NCI-H146 treated with DMSO at 0.1 percent for 48 hours (cell line): ENCODE measurements around the gene IL4I1.

Source experiments
- DNase-seq: peaks from one replicate; lab custom pipeline; 2025; ENCODE audit not compliant: unreplicated experiment; lab: John Stamatoyannopoulos, UW

IL4I1 gene

GRCh38 chr19:49864890-49865289 is 31.8 kb downstream of the IL4I1 start:
- DNase-seq, result no peak

GRCh38 chr19:49863935-49864320 is 32.8 kb downstream of the IL4I1 start:
- DNase-seq, result no peak

- no peak for DNase-seq
Observed at GRCh38 chr19:49863254-49863934, 33.3 kb downstream of the IL4I1 start.

DNA sequence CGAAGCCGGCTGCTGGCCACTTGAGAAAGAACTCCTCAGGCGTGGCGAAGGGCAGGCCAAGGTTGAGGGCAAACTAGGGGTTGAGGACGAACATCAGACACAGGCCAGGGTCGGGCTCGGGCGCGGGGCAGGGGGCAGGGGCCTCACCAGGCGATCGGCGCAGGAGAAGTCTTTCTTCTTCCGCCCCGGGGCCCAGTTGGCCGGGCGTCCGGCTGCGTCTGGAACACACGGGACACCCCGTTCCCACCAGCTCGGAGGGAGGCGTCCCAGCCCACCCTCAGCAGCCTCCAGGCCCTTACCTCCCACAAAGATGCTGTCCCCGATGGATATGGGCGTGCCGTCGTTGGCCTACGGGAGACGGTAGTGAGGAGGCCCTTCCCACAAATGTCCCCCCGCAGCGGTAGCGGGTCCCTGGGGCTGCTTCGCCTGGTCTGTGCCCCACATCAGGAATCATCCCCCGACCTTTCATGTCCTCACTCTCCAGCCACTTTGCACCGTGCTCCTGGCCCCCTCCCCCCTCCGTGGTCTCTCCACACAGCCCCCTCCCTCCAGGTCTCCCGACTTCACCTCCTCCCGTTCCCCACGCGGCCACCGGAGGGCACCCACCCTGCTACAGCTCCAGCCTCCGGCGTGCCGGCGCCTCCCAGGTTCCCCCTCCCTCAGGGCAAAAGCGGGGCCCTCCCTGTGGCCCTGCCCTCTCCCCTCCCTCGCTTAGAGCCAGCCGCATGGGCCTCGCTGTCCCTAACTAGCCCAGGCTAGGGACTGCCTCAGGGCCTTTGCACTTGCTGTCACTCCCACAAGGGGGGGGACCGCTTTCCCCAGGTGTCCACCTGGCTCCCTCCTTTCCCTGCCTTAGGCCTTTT is 34.1 kb downstream of the IL4I1 start:
- no peak for DNase-seq

DNA sequence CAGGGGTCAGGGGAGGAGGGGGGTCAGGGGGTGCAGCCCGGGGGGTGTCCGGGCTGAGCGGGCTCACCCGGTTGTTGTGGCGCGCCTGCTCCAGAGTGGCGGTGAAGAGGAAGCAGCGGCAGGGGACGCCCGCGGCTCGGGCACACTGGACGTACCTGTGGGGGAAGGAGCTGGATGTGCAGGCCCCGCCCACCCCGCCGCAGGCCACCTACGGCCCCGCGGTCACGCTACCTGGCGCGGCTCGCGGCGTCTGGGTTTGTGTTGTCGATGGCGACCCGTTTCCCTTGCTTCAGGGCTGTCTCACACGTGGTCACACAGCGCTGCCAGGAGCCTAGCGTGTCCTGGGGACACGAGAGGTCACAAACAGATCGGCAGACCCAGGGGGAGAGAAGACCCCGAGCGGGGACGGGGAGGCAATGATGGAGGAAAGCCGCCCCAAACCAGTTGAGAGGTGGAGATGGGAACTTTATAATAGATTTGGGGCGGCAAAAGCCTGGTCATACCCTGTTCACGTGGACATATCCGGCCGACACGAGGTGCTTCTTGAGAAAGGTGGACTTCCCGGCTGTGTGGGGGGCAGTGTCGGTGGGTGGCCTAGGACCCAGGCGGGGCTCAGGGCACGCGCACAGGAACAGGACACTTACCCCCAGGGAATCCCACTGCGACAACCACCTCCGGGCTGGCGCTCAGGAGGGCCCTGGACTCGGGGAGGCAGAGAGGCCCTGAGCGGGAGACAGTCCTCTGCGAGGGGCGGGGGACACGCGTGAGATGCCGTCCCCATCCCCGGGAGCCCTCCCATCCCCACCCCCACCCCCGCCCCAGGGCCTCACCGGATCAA is 34.9 kb downstream of the IL4I1 start:
- no peak for DNase-seq

DNA sequence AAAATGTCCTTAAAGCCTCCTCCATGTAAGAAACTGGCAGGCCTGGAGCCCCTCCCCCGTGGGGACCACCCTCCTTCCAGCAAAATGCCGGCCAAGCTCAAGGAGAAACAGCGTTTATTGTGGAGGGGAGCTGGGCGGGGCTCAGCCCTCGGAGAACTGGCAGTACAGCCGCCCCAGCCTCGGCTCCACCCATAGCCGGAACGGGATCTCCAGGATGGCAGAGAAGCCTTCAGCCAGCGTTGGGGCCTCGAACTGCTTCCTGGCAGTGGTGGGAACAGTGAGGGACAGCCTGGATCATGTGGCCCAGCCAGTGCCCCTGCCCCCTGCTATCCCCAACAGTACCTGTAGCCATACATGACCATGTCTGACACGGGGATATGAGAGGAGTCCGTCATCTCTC is 35.6 kb downstream of the IL4I1 start:
- no peak for DNase-seq

DNA sequence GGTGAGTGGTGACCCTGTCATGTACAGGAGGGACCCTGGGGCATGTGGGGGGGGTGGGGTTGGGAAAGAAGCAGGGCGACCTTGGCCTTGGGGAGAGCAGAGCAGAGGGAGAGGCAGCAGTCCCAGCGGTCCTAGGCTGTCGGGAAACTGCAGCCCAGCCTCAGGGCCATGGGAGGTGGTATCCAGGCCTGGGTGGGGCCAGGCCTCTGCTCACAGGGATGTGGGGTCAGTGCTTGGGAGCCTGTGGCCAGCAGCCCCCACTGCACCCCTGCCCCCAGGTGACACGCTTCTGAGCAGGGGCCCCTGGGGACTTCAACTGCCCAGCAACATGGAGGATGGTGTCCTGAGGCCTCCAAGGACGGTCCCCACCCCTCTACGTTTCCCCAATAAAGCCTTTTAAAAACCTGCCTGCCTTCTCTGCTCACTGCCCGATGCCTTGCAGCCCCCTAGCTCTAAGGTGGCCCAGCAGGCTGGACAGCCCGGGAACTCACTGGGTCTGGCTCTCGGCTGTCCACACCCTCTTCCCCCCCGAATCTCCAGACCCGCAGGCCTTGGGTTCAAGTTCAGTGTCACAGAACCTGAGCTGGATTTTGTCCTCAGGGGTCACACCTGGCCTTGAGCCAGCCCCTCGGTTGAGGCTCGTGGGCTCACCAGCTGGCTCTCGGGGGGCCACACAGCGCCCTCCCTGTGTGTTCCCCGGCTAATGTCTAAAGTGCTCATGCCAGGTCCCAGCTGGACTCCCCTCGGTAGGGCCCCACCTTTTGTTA is 36.2 kb downstream of the IL4I1 start:
- no peak for DNase-seq

DNA sequence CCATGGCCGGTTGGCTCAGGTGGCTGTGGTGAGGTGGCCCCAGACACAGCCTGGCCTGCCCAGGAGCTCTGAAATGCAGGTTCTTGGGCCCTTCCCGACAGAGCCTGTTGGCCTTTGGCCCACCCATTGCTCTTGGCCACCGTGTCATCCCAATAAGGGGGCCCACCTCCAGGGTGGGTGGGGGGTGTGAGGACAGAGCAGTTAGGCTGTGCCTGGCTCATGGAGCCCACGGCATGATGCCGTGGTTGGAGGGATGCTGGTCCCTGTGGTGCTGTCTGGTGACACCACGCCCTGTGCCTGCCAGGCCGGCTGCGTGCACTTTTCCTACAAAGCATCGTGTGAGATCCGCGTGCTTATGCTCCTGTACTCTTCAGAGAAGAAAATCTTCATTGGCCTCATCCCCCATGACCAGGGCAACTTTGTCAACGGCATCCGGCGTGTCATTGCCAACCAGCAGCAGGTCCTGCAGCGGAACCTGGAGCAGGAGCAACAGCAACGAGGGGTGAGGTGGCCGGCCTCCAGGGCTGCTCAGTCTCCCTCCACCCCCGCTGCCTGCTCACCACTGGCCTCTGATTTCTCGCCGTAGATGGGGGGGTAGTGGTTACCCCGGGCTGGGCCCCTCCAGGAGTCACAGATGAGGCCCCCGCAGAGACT is 36.9 kb downstream of the IL4I1 start:
- DNase-seq, result no peak

DNA sequence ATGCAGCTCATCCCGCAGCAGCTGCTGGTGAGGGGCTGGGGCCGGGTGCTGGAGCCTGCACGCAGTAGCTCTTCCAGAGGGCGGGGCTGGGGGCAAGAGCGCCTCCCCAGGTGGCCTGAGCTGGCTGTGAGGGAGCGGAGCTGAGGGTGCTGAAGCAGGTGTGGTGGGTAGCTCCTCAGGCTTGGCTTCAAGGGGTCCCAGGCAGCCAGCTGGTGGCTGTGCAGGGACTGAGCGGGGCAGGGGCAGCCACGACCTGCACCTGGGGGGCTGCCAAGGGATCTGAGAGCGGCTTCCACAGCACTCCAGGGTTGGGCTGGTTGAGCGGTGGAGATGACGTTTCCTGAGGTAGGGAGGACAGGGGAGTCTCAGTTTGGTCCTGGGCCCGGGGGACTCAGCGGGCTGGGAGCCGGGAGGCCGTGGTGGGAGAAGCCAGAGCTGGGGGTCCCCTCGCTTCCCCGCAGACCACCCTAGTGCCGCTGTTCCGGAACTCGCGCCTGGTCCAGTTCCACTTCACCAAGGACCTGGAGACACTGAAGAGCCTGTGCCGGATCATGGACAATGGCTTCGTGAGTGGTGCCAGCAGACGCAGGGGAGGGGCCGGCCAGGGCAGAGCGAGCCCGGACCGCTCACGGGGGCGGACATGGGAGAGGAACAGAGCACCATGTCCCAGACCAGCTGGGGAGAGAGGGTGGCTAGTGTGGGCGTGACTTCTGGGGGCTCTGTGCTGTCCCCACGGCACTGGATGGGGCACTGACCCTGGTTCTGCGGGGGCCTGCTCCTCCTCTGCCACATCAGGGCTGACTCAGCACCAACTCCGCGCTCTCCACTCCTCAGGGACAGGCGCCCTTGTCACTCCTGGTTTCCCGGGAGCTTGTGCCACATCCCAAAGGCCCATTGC is 38.4 kb downstream of the IL4I1 start:
- DNase-seq, result no peak

GRCh38 chr19:49857838-49858087 is 38.9 kb downstream of the IL4I1 start:
- no peak for DNase-seq

DNA sequence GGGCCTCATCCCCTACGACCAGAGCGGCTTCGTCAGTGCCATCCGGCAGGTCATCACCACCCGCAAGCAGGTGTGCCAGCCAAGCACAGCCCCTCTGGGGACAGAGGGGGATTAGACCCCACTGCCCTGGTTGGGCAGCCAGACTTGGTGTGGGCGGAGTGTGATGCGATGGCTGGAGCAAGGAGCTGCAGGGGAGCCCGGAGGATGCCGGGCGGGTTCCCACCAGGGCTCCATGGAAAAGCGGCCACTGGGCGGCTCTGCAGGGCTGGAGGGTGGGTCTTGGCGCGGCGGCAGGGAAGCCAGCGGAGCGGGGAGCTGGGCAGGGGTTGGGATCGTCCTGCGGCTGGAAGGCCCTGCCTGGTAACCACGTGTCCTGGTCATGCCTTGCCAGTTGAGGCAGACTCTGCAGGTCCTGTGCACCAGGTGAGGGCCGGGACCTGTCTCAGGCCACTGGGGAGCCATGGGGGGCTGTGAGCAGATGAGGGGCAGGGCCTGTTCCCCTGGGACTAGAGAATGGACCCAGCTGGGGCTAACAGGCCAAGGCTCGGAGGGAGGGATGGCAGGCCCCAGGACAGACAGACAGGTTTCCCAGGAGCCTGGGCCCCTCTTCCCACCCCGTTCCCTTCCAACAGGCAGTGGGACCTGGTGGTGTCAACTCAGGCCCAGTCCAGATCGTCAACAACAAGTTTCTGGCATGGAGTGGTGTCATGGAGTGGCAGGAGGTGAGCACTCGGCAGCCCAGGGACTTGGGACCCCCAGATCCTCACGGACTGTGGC is 39.4 kb downstream of the IL4I1 start:
- DNase-seq, result no peak

DNA sequence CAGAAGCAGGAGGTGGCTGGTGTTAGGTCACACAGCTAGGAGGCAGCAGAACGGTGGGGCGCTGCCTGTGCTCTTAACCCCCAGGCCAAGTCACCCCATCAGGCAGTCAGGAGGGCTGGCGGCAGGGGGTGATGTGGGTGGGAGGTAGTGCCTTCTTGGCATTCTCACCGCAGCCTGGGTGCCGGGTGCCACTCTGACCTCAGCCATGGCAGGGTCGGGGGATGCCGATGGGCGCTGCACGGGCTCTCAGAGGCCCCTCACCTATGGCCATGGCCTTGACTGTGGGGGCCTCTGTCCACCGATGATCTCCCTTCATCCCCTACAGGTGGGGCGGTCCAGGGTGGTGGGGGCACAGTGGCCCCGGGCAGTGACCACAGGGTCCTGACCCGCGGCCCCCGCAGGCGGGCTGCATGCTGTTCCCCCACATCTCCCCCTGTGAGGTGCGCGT is 40.1 kb downstream of the IL4I1 start:
- no peak for DNase-seq

DNA sequence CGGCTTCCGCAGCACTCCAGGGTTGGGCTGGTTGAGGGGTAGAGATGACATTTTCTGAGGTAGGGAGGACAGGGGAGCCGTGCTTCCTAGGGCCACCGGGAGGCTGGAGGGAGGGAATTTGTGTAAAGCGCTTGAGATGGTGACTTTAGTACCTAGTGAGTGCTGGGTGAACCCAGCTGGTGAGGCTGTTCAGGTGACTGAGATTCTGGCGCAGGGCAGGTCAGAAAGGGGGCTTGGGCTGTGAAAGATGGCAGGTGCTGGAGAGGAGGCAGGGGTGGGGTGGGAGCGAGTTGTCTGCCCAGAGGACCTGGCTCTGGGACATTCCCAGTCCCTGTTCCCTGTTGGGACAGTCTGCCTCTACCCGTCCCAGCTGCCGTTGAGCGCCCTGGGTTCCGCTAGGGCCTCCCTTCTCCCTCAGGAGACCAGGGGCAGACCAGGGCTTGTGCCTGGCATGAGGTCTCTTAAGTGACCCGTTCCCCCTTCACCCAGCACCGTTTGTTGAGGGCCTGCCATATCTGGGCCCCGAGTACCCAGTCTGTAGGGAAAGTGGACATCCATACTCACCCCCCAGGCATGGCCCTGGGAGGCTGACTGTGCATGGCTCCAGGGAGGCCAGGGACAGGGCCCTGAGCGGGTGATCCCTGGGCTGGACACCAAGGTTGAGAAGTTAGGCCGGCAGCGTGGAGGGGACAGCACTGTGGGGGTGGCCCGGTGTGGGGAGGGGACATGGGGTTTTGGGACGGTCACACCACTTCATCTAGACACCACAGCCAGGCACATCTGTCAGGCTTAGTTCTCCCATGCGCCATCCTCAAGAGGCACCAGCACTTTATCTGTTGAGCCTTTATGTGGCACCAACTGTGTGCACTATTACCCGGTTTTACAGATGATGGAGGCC is 40.8 kb downstream of the IL4I1 start:
- DNase-seq, result no peak

DNA sequence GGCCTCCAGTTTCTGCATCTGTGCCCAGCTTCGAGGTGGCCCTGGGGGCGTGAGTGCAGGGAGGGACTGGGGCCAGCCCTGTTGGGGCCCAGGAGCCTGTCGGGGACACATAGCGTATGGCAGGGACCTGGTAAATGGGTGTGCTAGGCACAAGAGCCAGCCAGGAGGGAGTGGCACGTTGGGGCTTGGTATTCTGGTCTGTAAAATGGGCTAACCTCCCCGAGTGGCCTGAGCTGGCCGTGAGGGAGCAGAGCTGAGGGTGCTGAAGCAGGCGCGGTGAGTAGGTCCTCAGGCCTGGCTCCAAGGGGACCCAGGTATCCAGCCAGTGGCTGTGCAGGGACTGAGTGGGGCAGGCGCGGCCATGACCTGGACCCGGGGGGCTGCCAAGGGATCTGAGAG is 41.4 kb downstream of the IL4I1 start:
- DNase-seq, result no peak

DNA sequence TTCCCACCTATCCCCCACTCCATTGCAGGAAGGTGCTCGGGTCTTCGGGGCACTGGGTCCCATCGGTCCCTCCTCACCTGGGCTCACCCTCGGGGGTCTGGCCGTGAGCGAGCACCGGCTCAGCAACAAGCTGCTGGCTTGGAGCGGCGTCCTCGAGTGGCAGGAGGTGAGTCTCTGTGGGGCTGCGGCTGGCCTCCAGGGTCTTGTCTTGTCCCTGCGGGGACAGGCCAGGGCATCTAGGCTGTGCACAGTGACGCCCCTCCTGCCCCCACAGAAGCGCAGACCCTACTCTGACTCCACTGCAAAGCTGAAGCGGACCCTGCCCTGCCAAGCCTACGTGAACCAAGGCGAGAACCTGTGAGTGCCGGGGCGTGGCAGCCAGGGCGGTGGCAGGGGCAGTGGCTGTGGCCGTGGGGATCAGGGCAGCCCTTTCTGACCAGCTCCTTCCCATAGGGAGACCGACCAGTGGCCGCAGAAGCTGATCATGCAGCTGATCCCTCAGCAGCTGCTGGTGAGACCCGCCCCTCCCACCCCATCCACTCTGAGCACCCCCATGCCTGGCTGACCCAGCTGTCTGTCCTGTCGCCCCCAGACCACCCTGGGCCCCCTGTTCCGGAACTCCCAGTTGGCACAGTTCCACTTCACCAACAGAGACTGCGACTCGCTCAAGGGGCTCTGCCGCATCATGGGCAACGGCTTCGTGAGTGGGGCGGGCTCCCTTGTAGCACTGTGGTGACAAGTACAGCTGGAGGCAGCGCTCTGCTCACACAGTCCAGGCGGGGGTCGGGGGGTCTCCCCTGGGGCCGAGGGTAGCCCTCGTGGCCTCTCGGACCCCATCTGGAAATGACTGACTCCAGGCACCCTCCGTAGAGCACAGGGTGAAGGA is 42.1 kb downstream of the IL4I1 start:
- no peak for DNase-seq

GRCh38 chr19:49853852-49854377 is 42.8 kb downstream of the IL4I1 start:
- no peak for DNase-seq
